Upper lobe of right lung (tissue), 1 donor: Measurements from ENCODE around the gene LAMA2. TPM values are rescaled to one million over a fixed set of nuclear protein-coding genes. Genes with fewer than 3 reads are reported as not detected.

ENCODE experiments used
- ATAC-seq: fragments of 200-7000 bp; cut with Tn5 transposase; one replicate; pipeline ENCODE4 v1.9.1; 2020; ENCODE audit warnings: mild to moderate bottlenecking, moderate library complexity
- DNase-seq: peaks from one replicate; pipeline ENCODE4 v3.0.0-alpha.2; 2020
- H3K27ac ChIP-seq: fragments of 200-600 bp; one replicate; pipeline ENCODE4 v1.8.0; 2022
- H3K27me3 ChIP-seq: fragments of 200-600 bp; one replicate; pipeline ENCODE4 v1.8.0; 2022; ENCODE audit warnings: mild to moderate bottlenecking
- H3K36me3 ChIP-seq: fragments of 200-600 bp; one replicate; pipeline ENCODE4 v1.8.0; 2022
- H3K4me1 ChIP-seq: fragments of 200-600 bp; one replicate; pipeline ENCODE4 v1.8.0; 2022
- H3K4me3 ChIP-seq: fragments of 200-600 bp; one replicate; pipeline ENCODE4 v1.8.0; 2022; ENCODE audit warnings: mild to moderate bottlenecking
- H3K9me3 ChIP-seq: fragments of 200-600 bp; one replicate; pipeline ENCODE4 v1.8.0; 2022
- CTCF ChIP-seq: fragments of 200-600 bp; IDR thresholded peaks from one replicate; pipeline ENCODE4 v1.8.0; 2022; ENCODE audit warnings: antibody characterized with exemption
- intact Hi-C: fragments of 100-400 bp; cut with DNase I; formaldehyde crosslinking; loops from one replicate; pipeline ENCODE4 v1.11.0; 2022
- total RNA-seq: library from RNA; stranded (reverse); fragmentation: NEBNext Ultra II Directional; extraction: Animal tissue kit (Norgen Biotek cat#: 25700); gene quantifications from one replicate; pipeline ENCODE4 v1.2.1, GENCODE V29; 2021
- donor health status: DM: no; HTN: yes; CAD: no; lungs with severe emphysema.

The LAMA2 gene
- total RNA-seq, 1 donor from 2014 or later = 42.1 TPM

GRCh38 chr6:129177801-129178200, 294.9 kb downstream of the LAMA2 start:
- intact Hi-C loops = no loop called here
- Histone ChIP-seq H3K4me3 (no peak overlapping the region), H3K36me3 (no peaks in the 10 kb centered on the region), H3K9me3 (no peaks in the 10 kb centered on the region), H3K4me1 (no peaks in the 10 kb centered on the region), H3K27ac (no peak overlapping the region), H3K27me3 (no peaks in the 10 kb centered on the region)
- DNase-seq = no peak
- no peak for ATAC-seq
- TF ChIP-seq CTCF = no peak

GRCh38 chr6:129179283-129179682, 296.3 kb downstream of the LAMA2 start:
- Histone ChIP-seq H3K9me3 (no peaks in the 10 kb centered on the region), H3K27me3 (no peaks in the 10 kb centered on the region), H3K4me1 (no peaks in the 10 kb centered on the region), H3K4me3 (no peak overlapping the region), H3K36me3 (no peaks in the 10 kb centered on the region), H3K27ac (no peak overlapping the region)
- TF ChIP-seq CTCF = no peak
- ATAC-seq (no peak), DNase-seq (no peak)
- intact Hi-C loops = no loop called here

- ATAC-seq = no peak
- DNase-seq = no peak
- no peaks in the 10 kb centered on the region for H3K4me1 ChIP-seq
- intact Hi-C loops = no loop called here
- no peaks in the 10 kb centered on the region for H3K9me3 ChIP-seq
- no peaks in the 10 kb centered on the region for H3K27me3 ChIP-seq
- H3K27ac ChIP-seq = no peak overlapping the region
- TF ChIP-seq CTCF = no peak
- no peak overlapping the region for H3K4me3 ChIP-seq
- H3K36me3 ChIP-seq = no peaks in the 10 kb centered on the region
Observed at GRCh38 chr6:129181001-129181400, 298.1 kb downstream of the LAMA2 start.

- Histone ChIP-seq H3K9me3 (no peaks in the 10 kb centered on the region), H3K27me3 (no peaks in the 10 kb centered on the region), H3K4me3 (no peak overlapping the region), H3K27ac (no peak overlapping the region), H3K4me1 (no peaks in the 10 kb centered on the region), H3K36me3 (no peaks in the 10 kb centered on the region)
- TF ChIP-seq CTCF = no peak
- intact Hi-C loops = no loop called here
- ATAC-seq (no peak), DNase-seq (no peak)
Observed at GRCh38 chr6:129183187-129183591, 300.3 kb downstream of the LAMA2 start.

GRCh38 chr6:129183681-129184301, 300.9 kb downstream of the LAMA2 start:
- no peaks in the 10 kb centered on the region for H3K9me3 ChIP-seq
- no peak for DNase-seq
- TF ChIP-seq CTCF = no peak
- H3K4me1 ChIP-seq = no peaks in the 10 kb centered on the region
- no peak overlapping the region for H3K27ac ChIP-seq
- no peaks in the 10 kb centered on the region for H3K36me3 ChIP-seq
- no peak overlapping the region for H3K4me3 ChIP-seq
- no peak for ATAC-seq
- intact Hi-C loops = no loop called here
- no peaks in the 10 kb centered on the region for H3K27me3 ChIP-seq

GRCh38 chr6:129184324-129184723, 301.4 kb downstream of the LAMA2 start:
- DNase-seq = no peak
- Histone ChIP-seq H3K9me3 (no peaks in the 10 kb centered on the region), H3K4me3 (no peak overlapping the region), H3K27me3 (no peaks in the 10 kb centered on the region), H3K36me3 (no peaks in the 10 kb centered on the region), H3K4me1 (no peaks in the 10 kb centered on the region), H3K27ac (no peak overlapping the region)
- no peak for ATAC-seq
- no peak for TF ChIP-seq CTCF
- intact Hi-C loops = no loop called here
